OCI-LY3 (cell line): ENCODE measurements around the gene PIEZO2.

Experiments
- EZH2phosphoT487 ChIP-seq: fragments of 200-600 bp; shearing (Covaris generic); IDR thresholded peaks from 2 replicates; pipeline ENCODE4 v1.6.1; 2018; ENCODE audit warnings: antibody characterized with exemption, mixed run types, low read depth
- TF ChIP-seq, protein P1 (sequence below): fragments of 200-600, 300-600 bp; sonication (generic); IDR thresholded peaks from 2 replicates; pipeline ENCODE4 v1.5.1; 2014; ENCODE audit warnings: antibody characterized with exemption, low read length, low read depth

DNA sequence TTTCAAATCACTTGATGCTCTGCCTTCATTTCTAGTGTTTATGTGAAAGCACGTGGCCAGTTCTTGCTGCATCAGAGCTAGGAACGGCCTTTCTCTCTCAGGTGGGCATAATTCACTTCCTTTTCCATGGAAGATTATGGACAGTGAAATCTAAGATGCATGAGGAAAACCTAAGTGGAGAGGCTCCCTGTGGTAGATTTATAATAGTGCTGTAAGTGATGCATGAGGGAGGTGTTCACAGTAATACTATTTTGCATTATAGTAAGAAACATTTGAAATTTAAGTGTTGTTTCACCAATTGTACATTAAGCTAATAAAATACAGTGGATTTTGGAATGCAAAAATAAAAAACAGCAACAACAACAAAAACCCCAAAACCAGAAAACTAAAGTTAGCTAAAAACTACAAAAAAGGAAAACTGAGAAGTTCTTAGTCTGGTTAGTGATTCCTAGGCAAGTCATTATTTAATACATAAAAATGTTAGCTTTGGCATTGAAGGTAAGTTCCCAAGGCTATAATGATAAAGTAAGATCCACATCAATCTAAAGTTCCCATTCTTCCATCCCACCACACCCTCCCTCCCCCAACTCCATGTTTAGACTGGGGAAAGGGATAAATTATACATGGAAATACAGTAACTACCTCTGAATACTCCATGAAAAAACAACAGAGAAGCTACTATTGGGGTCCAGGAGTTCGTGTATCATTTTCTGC, 469.7 kb downstream of the PIEZO2 start:
- TF ChIP-seq, protein P1, sequence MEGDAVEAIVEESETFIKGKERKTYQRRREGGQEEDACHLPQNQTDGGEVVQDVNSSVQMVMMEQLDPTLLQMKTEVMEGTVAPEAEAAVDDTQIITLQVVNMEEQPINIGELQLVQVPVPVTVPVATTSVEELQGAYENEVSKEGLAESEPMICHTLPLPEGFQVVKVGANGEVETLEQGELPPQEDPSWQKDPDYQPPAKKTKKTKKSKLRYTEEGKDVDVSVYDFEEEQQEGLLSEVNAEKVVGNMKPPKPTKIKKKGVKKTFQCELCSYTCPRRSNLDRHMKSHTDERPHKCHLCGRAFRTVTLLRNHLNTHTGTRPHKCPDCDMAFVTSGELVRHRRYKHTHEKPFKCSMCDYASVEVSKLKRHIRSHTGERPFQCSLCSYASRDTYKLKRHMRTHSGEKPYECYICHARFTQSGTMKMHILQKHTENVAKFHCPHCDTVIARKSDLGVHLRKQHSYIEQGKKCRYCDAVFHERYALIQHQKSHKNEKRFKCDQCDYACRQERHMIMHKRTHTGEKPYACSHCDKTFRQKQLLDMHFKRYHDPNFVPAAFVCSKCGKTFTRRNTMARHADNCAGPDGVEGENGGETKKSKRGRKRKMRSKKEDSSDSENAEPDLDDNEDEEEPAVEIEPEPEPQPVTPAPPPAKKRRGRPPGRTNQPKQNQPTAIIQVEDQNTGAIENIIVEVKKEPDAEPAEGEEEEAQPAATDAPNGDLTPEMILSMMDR = no peak
- no peak for TF ChIP-seq EZH2phosphoT487
